ENCODE results near the gene ACP4. TPM values are rescaled to one million over a fixed set of nuclear protein-coding genes. Genes with fewer than 3 reads are reported as not detected.

The ACP4 gene
- total RNA-seq, 1 donor from 2014 or later = not detected

DNA sequence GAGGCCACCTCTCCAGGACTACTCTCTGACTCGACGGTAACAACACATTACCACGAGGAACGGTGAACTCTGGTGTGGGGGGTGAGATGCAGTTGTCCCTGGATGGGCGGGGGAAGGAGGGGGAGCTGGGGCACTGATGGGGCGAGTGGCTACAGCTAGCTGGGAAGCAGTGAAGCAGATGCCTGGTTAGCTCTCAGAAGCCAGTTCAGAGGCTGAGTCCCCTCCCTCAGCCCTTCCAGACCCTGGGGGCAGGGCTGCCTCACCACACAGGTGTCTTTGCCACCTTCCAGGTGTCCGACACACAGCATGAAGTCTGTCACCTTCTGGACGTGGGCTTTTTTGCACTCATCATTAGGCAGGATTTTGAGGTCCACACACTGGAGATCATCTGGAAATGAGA is 29.4 kb downstream of the ACP4 start:
- intact Hi-C loops (cut with DNase I) = no loop called here
- Histone ChIP-seq H3K4me1 (no peaks in the 10 kb centered on the region), H3K9me3 (no peaks in the 10 kb centered on the region), H3K27me3 (peaks cover 11% of the 10 kb centered on the region), H3K27ac (no peak overlapping the region), H3K36me3 (no peaks in the 10 kb centered on the region), H3K4me3 (no peak overlapping the region)
- DNase-seq (ENCODE audit: low spot score in 2 of 2) = no peak
- TF ChIP-seq CTCF (IDR thresholded peaks at IDR 0.05) = no peak

DNA sequence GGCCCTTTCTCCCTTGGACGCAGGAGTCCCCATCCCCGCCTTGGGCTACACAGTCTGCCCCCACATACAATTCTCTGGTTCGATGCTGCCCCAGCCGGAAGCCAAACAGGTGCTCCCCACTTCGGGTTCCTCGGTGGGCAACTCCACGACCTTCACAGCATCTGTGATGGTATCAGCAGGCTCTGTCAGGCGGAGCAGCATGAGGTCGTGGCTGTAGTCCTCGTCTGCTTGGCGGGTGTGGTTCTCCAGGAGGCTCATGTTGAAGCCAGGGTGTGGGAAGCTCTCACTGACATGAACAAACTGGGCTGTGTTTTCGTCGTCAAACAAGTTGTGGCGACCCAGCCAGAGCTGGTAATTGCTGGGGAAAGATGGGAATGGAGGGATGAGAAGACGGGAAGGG is 29.9 kb downstream of the ACP4 start:
- no peak overlapping the region for H3K4me3 ChIP-seq
- H3K27me3 ChIP-seq = peaks cover 11% of the 10 kb centered on the region
- intact Hi-C loops (cut with DNase I) = no loop called here
- no peak for DNase-seq (ENCODE audit: low spot score in 2 of 2)
- H3K4me1 ChIP-seq = no peaks in the 10 kb centered on the region
- no peaks in the 10 kb centered on the region for H3K9me3 ChIP-seq
- H3K27ac ChIP-seq = no peak overlapping the region
- TF ChIP-seq CTCF (IDR thresholded peaks at IDR 0.05) = no peak
- no peaks in the 10 kb centered on the region for H3K36me3 ChIP-seq

DNA sequence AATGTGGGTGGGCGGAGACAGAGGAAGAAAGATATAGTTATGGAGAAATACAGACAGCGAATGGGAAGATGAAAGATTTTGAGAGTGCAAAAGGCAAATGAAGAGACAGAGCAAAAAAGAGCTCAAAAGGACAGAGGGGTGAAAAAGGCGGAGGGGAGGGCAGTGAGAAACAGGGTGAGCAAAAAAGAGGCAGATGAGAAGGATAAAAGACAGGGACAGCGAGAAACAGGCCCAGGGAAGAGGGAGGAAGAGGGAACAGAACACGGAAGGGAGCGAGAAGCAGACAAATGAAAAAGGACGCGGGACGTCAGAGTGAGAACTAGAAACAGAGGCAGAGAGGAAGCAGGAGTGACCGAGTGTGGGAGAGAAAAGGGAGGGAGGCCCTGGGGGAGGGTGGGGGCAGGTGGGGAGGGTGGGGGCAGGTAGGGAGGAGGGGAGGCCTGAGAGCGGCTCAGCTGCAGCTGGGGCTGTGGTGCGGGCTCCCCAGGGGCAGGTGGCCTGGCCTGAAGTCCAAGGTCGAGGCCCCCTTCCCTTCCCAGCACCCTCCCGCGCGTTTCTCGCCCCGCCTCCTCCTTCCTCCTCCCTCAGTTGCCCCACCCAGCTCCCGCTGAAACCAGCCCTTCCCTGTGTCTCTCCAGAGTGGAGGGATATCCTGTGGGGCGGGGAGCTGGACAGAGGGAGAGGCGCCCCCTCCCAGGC is 30.5 kb downstream of the ACP4 start:
- no peaks in the 10 kb centered on the region for H3K4me1 ChIP-seq
- no peaks in the 10 kb centered on the region for H3K36me3 ChIP-seq
- no peak overlapping the region for H3K4me3 ChIP-seq
- intact Hi-C loops (cut with DNase I) = no loop called here
- H3K27me3 ChIP-seq = peaks cover 11% of the 10 kb centered on the region
- TF ChIP-seq CTCF (IDR thresholded peaks at IDR 0.05) = no peak
- DNase-seq (ENCODE audit: low spot score in 2 of 2) = no peak
- no peak overlapping the region for H3K27ac ChIP-seq
- no peaks in the 10 kb centered on the region for H3K9me3 ChIP-seq

- peaks cover 11% of the 10 kb centered on the region for H3K27me3 ChIP-seq
- TF ChIP-seq CTCF (IDR thresholded peaks at IDR 0.05) = no peak
- H3K27ac ChIP-seq = no peak overlapping the region
- H3K9me3 ChIP-seq = no peaks in the 10 kb centered on the region
- H3K36me3 ChIP-seq = no peaks in the 10 kb centered on the region
- intact Hi-C loops (cut with DNase I) = no loop called here
- H3K4me3 ChIP-seq = no peak overlapping the region
- DNase-seq (ENCODE audit: low spot score in 2 of 2) = no peak
- H3K4me1 ChIP-seq = no peaks in the 10 kb centered on the region
Measured at GRCh38 chr19:50821248-50821612, 31.0 kb downstream of the ACP4 start.

- peaks cover 11% of the 10 kb centered on the region for H3K27me3 ChIP-seq
- intact Hi-C loops (cut with DNase I) = no loop called here
Measured at GRCh38 chr19:50821622-50822021, 31.4 kb downstream of the ACP4 start.

More at GRCh38 chr19:50821622-50822021, 31.4 kb downstream of the ACP4 start:
- no peaks in the 10 kb centered on the region for H3K36me3 ChIP-seq
- no peak for DNase-seq (ENCODE audit: low spot score in 2 of 2)
- no peaks in the 10 kb centered on the region for H3K9me3 ChIP-seq
- H3K27ac ChIP-seq = no peak overlapping the region
- no peak for TF ChIP-seq CTCF (IDR thresholded peaks at IDR 0.05)
- no peaks in the 10 kb centered on the region for H3K4me1 ChIP-seq
- no peak overlapping the region for H3K4me3 ChIP-seq

All from ascending aorta (tissue), 2 donors.